HL-60 (cell line): ENCODE results near the gene DIAPH3.

Experiments used
- CTCF ChIP-seq: IDR thresholded peaks from one replicate; pipeline ENCODE4 v1.5.1; 2011; ENCODE audit warnings: low read length, control low read depth, inconsistent platforms; ENCODE audit not compliant: insufficient read depth
- GABPA ChIP-seq: IDR thresholded peaks from 2 replicates; pipeline ENCODE4 v1.6.1; 2012; ENCODE audit warnings: low read depth
- POLR2AphosphoS5 ChIP-seq: IDR thresholded peaks from 2 replicates; pipeline ENCODE4 v1.6.1; 2012; ENCODE audit warnings: low read depth
- REST ChIP-seq: IDR thresholded peaks from 2 replicates; pipeline ENCODE4 v1.6.1; 2012; ENCODE audit warnings: low read depth; ENCODE audit not compliant: insufficient replicate concordance

GRCh38 chr13:59623206-59623915 is 540.4 kb downstream of the DIAPH3 start:
- no peak for TF ChIP-seq CTCF
- no peak for TF ChIP-seq POLR2AphosphoS5
- no peak for TF ChIP-seq GABPA
- no peak for TF ChIP-seq REST
